SK-N-SH (cell line): ENCODE results near the gene PARD3B. TPM values are rescaled to one million over a fixed set of nuclear protein-coding genes. Genes with fewer than 3 reads are reported as not detected.

ENCODE experiments used
- CTCF ChIA-PET: fragments of 300-600, 350-600 bp; formaldehyde crosslinking; extraction: SDS; loops from one replicate; lab custom pipeline; 2021; lab: Yijun Ruan, JAX
- POLR2A ChIA-PET: fragments of 350-600 bp; sonication (Branson Sonifier 250); formaldehyde crosslinking; extraction: SDS; loops from one replicate; lab custom pipeline; 2020; ENCODE audit warnings: antibody characterized with exemption, inconsistent platforms; lab: Yijun Ruan, JAX
- DNase-seq: peaks from one replicate; pipeline ENCODE4 v3.0.0; 2012
- H2AFZ ChIP-seq: fragments of 200-600 bp; sonication (generic); 2 replicates; pipeline ENCODE4 v1.8.1; 2016; ENCODE audit warnings: antibody characterized with exemption, mild to moderate bottlenecking, low read depth
- H3F3A ChIP-seq: fragments of 200-600 bp; sonication (generic); replicated peaks from 2 replicates; pipeline ENCODE3; 2016; ENCODE audit warnings: antibody characterized with exemption, mild to moderate bottlenecking; ENCODE audit not compliant: insufficient read depth
- H3K27ac ChIP-seq, 2 experiments: fragments of 200-500 bp in 1 of 2; fragments of 200-600 bp in 1 of 2; sonication (Bioruptor generic) in 1 of 2; sonication (generic), shearing (Covaris generic) in 1 of 2; 2 replicates each; pipeline versions ENCODE4 v1.5.1 to v1.6.1; 2014 to 2016; ENCODE audit warnings: low read depth in 2 of 2, inconsistent platforms in 1 of 2, low read length in 1 of 2, mild to moderate bottlenecking in 1 of 2, mixed read lengths in 1 of 2
- H3K27me3 ChIP-seq: fragments of 200-600 bp; sonication (generic), shearing (Covaris generic); 2 replicates; pipeline ENCODE4 v1.6.1; 2016; ENCODE audit warnings: mixed run types; ENCODE audit not compliant: insufficient read depth
- H3K36me3 ChIP-seq, 2 experiments: fragments of 200-500 bp in 1 of 2; fragments of 200-600 bp in 1 of 2; sonication (Bioruptor generic) in 1 of 2; sonication (generic) in 1 of 2; replicated peaks in 1 of 2; 2 replicates each; pipeline versions ENCODE3 to v1.5.1; 2014 to 2016; ENCODE audit warnings: low read length in 1 of 2, mild to moderate bottlenecking in 1 of 2; ENCODE audit not compliant: insufficient read depth in 2 of 2, control insufficient read depth in 1 of 2
- H3K4me1 ChIP-seq, 2 experiments: fragments of 200-500 bp in 1 of 2; fragments of 200-600 bp in 1 of 2; sonication (Bioruptor generic) in 1 of 2; sonication (generic), shearing (Covaris generic) in 1 of 2; 2 replicates each; pipeline versions ENCODE4 v1.5.1 to v1.6.1; 2014 to 2016; ENCODE audit warnings: low read depth in 1 of 2, low read length in 1 of 2, mixed run types in 1 of 2; ENCODE audit not compliant: insufficient read depth in 2 of 2, control insufficient read depth in 1 of 2
- H3K4me2 ChIP-seq: fragments of 200-600 bp; sonication (generic), shearing (Covaris generic); 2 replicates; pipeline ENCODE4 v1.6.1; 2017; ENCODE audit warnings: mixed run types
- H3K4me3 ChIP-seq, 2 experiments: fragments of 200-500 bp in 1 of 2; fragments of 200-600 bp in 1 of 2; sonication (Bioruptor generic) in 1 of 2; sonication (generic), shearing (Covaris generic) in 1 of 2; 2 replicates each; pipeline versions ENCODE4 v1.5.1 to v1.8.1; 2014 to 2016; ENCODE audit warnings: low read depth in 2 of 2, inconsistent platforms in 1 of 2, low read length in 1 of 2, mild to moderate bottlenecking in 1 of 2, mixed read lengths in 1 of 2, moderate library complexity in 1 of 2
- H3K79me2 ChIP-seq: fragments of 200-600 bp; sonication (generic); 2 replicates; pipeline ENCODE4 v1.8.1; 2017; ENCODE audit warnings: mild to moderate bottlenecking; ENCODE audit not compliant: insufficient read depth
- H3K9ac ChIP-seq: fragments of 200-600 bp; sonication (generic); 2 replicates; pipeline ENCODE4 v1.6.1; 2017; ENCODE audit warnings: mixed run types
- H3K9me2 ChIP-seq: fragments of 200-600 bp; sonication (generic); 2 replicates; pipeline ENCODE4 v1.6.1; 2017; ENCODE audit warnings: mixed run types
- H3K9me3 ChIP-seq: fragments of 200-600 bp; sonication (generic); 2 replicates; pipeline ENCODE4 v1.6.1; 2017; ENCODE audit warnings: mixed run types, mild to moderate bottlenecking, moderate library complexity
- H4K20me1 ChIP-seq: fragments of 200-600 bp; sonication (generic); 2 replicates; pipeline ENCODE4 v1.6.1; 2017; ENCODE audit warnings: mild to moderate bottlenecking, mixed run types; ENCODE audit not compliant: insufficient read depth
- CHD2 ChIP-seq: fragments of 150-350 bp; IDR thresholded peaks from 2 replicates; pipeline ENCODE4 v1.6.1; 2018; ENCODE audit warnings: low read length; ENCODE audit not compliant: partially characterized antibody
- EP300 ChIP-seq, 2 experiments: IDR thresholded peaks; 2 replicates each; pipeline versions ENCODE4 v1.4.0 to v1.6.1; 2012; ENCODE audit warnings: borderline replicate concordance in 1 of 2, low read depth in 1 of 2, low read length in 1 of 2
- EZH2phosphoT487 ChIP-seq: fragments of 200-600 bp; sonication (generic); IDR thresholded peaks from 2 replicates; pipeline ENCODE4 v1.6.1; 2017; ENCODE audit warnings: low read depth, mixed run types, mild to moderate bottlenecking, antibody characterized with exemption, moderate library complexity, borderline replicate concordance
- FOSL2 ChIP-seq: IDR thresholded peaks from 2 replicates; pipeline ENCODE4 v1.4.0; 2012; ENCODE audit warnings: low read depth, mild to moderate bottlenecking, moderate library complexity, borderline replicate concordance
- FOXM1 ChIP-seq: IDR thresholded peaks from 2 replicates; pipeline ENCODE4 v1.4.0; 2012; ENCODE audit warnings: low read depth, mild to moderate bottlenecking
- GABPA ChIP-seq: IDR thresholded peaks from 2 replicates; pipeline ENCODE4 v1.4.0; 2012; ENCODE audit warnings: low read depth, mild to moderate bottlenecking
- JUND ChIP-seq: IDR thresholded peaks from 2 replicates; pipeline ENCODE4 v1.4.0; 2012
- MEF2A ChIP-seq: IDR thresholded peaks from 2 replicates; pipeline ENCODE4 v1.4.0; 2012; ENCODE audit warnings: low read depth, borderline replicate concordance
- MXI1 ChIP-seq: IDR thresholded peaks from 2 replicates; pipeline ENCODE4 v1.6.1; 2012; ENCODE audit warnings: mild to moderate bottlenecking, low read depth, low read length, improper control_type of control experiment
- NFIC ChIP-seq: IDR thresholded peaks from 2 replicates; pipeline ENCODE4 v1.4.0; 2012; ENCODE audit warnings: borderline replicate concordance
- POLR2AphosphoS5 ChIP-seq: IDR thresholded peaks from 2 replicates; pipeline ENCODE4 v1.6.1; 2012; ENCODE audit warnings: low read depth, low read length
- RFX5 ChIP-seq: IDR thresholded peaks from 2 replicates; pipeline ENCODE4 v1.6.1; 2012; ENCODE audit warnings: mild to moderate bottlenecking, improper control_type of control experiment, low read length
- RXRA ChIP-seq: IDR thresholded peaks from 2 replicates; pipeline ENCODE4 v1.4.0; 2012; ENCODE audit warnings: low read depth, mild to moderate bottlenecking, borderline replicate concordance
- SIN3A ChIP-seq: IDR thresholded peaks from 2 replicates; pipeline ENCODE4 v1.6.1; 2012; ENCODE audit warnings: low read depth, mild to moderate bottlenecking, low read length, moderate library complexity, borderline replicate concordance
- SMC3 ChIP-seq: IDR thresholded peaks from 2 replicates; pipeline ENCODE4 v1.6.1; 2012; ENCODE audit warnings: low read depth, low read length, improper control_type of control experiment
- TAF1 ChIP-seq: IDR thresholded peaks from 2 replicates; pipeline ENCODE4 v1.6.1; 2012; ENCODE audit warnings: low read depth, mild to moderate bottlenecking, low read length, moderate library complexity, borderline replicate concordance
- TCF12 ChIP-seq: IDR thresholded peaks from 2 replicates; pipeline ENCODE4 v1.4.0; 2012
- TEAD4 ChIP-seq: IDR thresholded peaks from 2 replicates; pipeline ENCODE4 v1.4.0; 2012; ENCODE audit warnings: mild to moderate bottlenecking, borderline replicate concordance; ENCODE audit not compliant: insufficient read depth
- YY1 ChIP-seq: IDR thresholded peaks from 2 replicates; pipeline ENCODE4 v1.4.0; 2012; ENCODE audit warnings: low read depth, mild to moderate bottlenecking
- WGBS: methylation state at CpG from one replicate; pipeline ENCODE4 v1.1.6; 2017; ENCODE audit warnings: low lambda C conversion rate; 5-methylcytosine and 5-hydroxymethylcytosine counted together
- polyA plus RNA-seq, 3 experiments: library from polyadenylated mRNA; depleted of rRNA; stranded (reverse); fragments of >200 nt; gene quantifications; 2 replicates each; pipeline ENCODE4 v1.2.3, GENCODE V29; 2012
- TF ChIP-seq, protein P1 (sequence below): fragments of 150-350 bp; IDR thresholded peaks from 2 replicates; pipeline ENCODE4 v1.6.1; 2017; ENCODE audit warnings: antibody characterized with exemption, low read length, low read depth, borderline replicate concordance
- TF ChIP-seq, protein P2 (sequence below): IDR thresholded peaks from 2 replicates; pipeline ENCODE4 v1.4.0; 2012; ENCODE audit warnings: low read depth
- TF ChIP-seq, protein P3 (sequence below): IDR thresholded peaks from 2 replicates; pipeline ENCODE4; 2012
- TF ChIP-seq, protein P4 (sequence below): fragments of 150-350 bp; IDR thresholded peaks from 2 replicates; pipeline ENCODE4 v1.6.1; 2016; ENCODE audit warnings: mild to moderate bottlenecking, low read depth, low read length

Gene PARD3B
- polyA plus RNA-seq, 1 of the 3 experiments (the other 2 are of a cell fraction): 0.87 TPM

DNA sequence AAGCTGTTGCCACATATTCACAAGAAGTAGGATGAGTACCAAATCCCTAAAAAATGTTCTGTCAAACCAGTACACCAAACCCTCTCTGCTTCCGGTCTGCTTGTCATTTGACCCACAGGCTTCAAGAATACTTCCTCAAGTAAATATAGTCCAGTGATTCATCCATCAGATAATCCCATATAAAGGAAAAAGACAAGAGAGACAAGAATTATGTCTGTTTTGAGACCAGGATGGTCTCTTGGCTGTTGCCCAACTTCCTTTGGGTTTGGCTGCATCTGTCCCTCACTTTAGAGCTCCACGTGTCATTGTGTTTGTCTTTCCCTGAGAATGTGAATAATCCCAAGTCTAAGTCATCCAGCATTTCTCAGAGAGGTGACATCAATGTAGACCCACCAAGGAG, 1045.5 kb downstream of the PARD3B start:
- Histone ChIP-seq H3K9me2 (no peaks in the 10 kb centered on the region), H3K79me2 (no peaks in the 10 kb centered on the region), H3K27me3 (no peaks in the 10 kb centered on the region), H3K4me2 (0 out of 2 replicates have a peak overlapping the region, but pooled peaks have one; percentile 23), H2AFZ (peak overlapping the region; percentile 8; the same call in 1 of the 2 replicates), H3K9me3 (no peaks in the 10 kb centered on the region), H3K4me1 (peaks cover 0 to 20% of the 10 kb centered on the region in 2 experiments; a peak in 2 of 4 replicates), H4K20me1 (no peaks in the 10 kb centered on the region), H3K36me3 (no peaks in the 10 kb centered on the region), H3K4me3 (no peak overlapping the region), H3F3A (peaks cover 9% of the 10 kb centered on the region), H3K27ac (peak overlapping the region in 1 of 2 experiments; percentile 68; a peak in 2 of 4 replicates), H3K9ac (no peak overlapping the region)
- ChIA-PET POLR2A (no interaction called here), CTCF (no interaction called here)
- WGBS: 13% methylated on average over 2 of the region's 2 CpGs
- DNase-seq: no peak
- TF ChIP-seq, protein P1, sequence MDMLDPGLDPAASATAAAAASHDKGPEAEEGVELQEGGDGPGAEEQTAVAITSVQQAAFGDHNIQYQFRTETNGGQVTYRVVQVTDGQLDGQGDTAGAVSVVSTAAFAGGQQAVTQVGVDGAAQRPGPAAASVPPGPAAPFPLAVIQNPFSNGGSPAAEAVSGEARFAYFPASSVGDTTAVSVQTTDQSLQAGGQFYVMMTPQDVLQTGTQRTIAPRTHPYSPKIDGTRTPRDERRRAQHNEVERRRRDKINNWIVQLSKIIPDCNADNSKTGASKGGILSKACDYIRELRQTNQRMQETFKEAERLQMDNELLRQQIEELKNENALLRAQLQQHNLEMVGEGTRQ: no peak
- no peak for TF ChIP-seq RFX5
- TF ChIP-seq TCF12: peak; percentile 71
- TF ChIP-seq, protein P2, sequence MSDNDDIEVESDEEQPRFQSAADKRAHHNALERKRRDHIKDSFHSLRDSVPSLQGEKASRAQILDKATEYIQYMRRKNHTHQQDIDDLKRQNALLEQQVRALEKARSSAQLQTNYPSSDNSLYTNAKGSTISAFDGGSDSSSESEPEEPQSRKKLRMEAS: peak; percentile 60
- peak; percentile 64 for TF ChIP-seq TEAD4
- TF ChIP-seq GABPA: peak; percentile 51; the same call in 1 of the 2 replicates
- peak; percentile 44; the same call in 1 of the 2 replicates for TF ChIP-seq POLR2AphosphoS5
- peak; percentile 82 for TF ChIP-seq MEF2A
- TF ChIP-seq, protein P3, sequence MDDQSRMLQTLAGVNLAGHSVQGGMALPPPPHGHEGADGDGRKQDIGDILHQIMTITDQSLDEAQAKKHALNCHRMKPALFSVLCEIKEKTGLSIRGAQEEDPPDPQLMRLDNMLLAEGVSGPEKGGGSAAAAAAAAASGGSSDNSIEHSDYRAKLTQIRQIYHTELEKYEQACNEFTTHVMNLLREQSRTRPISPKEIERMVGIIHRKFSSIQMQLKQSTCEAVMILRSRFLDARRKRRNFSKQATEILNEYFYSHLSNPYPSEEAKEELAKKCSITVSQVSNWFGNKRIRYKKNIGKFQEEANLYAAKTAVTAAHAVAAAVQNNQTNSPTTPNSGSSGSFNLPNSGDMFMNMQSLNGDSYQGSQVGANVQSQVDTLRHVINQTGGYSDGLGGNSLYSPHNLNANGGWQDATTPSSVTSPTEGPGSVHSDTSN: peak; percentile 91
- no peak for TF ChIP-seq TAF1
- peak; percentile 79 for TF ChIP-seq JUND
- peak; percentile 58; the same call in 1 of the 2 replicates for TF ChIP-seq FOSL2
- no peak for TF ChIP-seq SIN3A
- peak; percentile 54; the same call in 1 of the 2 replicates for TF ChIP-seq FOXM1
- peak in 1 of 2 experiments; percentile 83; a peak in 2 of 4 replicates for TF ChIP-seq EP300 (IDR thresholded peaks at IDR 0.05; ENCODE audit: borderline replicate concordance in 1 of 2, low read depth in 1 of 2, low read length in 1 of 2)
- no peak for TF ChIP-seq SMC3
- peak; percentile 86 for TF ChIP-seq NFIC

DNA sequence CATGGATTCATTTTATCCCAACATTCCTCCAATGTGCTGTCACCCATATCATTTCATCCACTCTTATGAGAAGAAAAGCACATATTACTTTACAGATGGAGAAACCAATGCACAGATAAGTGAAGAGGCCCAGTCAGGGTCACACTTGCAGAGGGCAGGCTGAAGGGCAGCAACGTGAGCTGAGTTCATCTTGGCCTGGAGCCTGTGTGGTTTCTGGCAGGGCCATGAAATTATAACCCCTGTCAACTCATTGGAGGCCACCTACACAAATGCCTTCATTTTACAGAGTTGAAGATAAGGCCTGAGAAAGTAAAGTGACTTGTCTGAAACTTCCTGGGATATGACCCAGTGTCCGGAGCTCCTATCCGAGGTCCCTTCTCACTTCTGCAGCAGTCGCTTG, 1048.6 kb downstream of the PARD3B start:
- Histone ChIP-seq H3K4me2 (no peak overlapping the region), H2AFZ (no peak overlapping the region), H3K9me2 (no peaks in the 10 kb centered on the region), H3F3A (peaks cover 9% of the 10 kb centered on the region), H3K27ac (no peak overlapping the region), H3K4me1 (peaks cover 0 to 20% of the 10 kb centered on the region in 2 experiments; a peak in 2 of 4 replicates), H3K9ac (no peak overlapping the region), H3K79me2 (no peaks in the 10 kb centered on the region), H3K9me3 (no peaks in the 10 kb centered on the region), H3K4me3 (no peak overlapping the region), H4K20me1 (no peaks in the 10 kb centered on the region), H3K27me3 (no peaks in the 10 kb centered on the region), H3K36me3 (no peaks in the 10 kb centered on the region)
- no peak for DNase-seq
- ChIA-PET POLR2A (no interaction called here), CTCF (interaction anchor here (1.1 kb wide), 1 partner anchor 16 kb away, joined by 3 read pairs; no protein-coding TSS in a partner anchor)
- 76% methylated on average over 4 of the region's 4 CpGs for WGBS
- TF ChIP-seq RXRA (no peak), MEF2A (no peak), YY1 (no peak), FOXM1 (no peak), MXI1 (no peak), TEAD4 (0 out of 2 replicates have a peak, but pooled peaks have one; percentile 20), CHD2 (no peak), EZH2phosphoT487 (no peak)
- TF ChIP-seq, protein P4, sequence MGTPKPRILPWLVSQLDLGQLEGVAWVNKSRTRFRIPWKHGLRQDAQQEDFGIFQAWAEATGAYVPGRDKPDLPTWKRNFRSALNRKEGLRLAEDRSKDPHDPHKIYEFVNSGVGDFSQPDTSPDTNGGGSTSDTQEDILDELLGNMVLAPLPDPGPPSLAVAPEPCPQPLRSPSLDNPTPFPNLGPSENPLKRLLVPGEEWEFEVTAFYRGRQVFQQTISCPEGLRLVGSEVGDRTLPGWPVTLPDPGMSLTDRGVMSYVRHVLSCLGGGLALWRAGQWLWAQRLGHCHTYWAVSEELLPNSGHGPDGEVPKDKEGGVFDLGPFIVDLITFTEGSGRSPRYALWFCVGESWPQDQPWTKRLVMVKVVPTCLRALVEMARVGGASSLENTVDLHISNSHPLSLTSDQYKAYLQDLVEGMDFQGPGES: no peak
